ENCODE measurements around the gene DDX10.

The DDX10 gene

GRCh38 chr11:108934289-108934688 lies 269.4 kb downstream of the DDX10 start:
- H3K4me1 ChIP-seq = no peaks in the 10 kb centered on the region
- no peaks in the 10 kb centered on the region for H3K27me3 ChIP-seq
- no peak for TF ChIP-seq CTCF (IDR thresholded peaks at IDR 0.05)
- H3K36me3 ChIP-seq = peaks cover 0 to 1% (median 0%) of the 10 kb centered on the region in 3 donors
- intact Hi-C loops (cut with DNase I; ENCODE audit: low total_unique reads) = no loop called here
- H3K27ac ChIP-seq = no peak overlapping the region
- no peak overlapping the region for H3K4me3 ChIP-seq
- H3K9me3 ChIP-seq = no peaks in the 10 kb centered on the region
- DNase-seq = no peak

GRCh38 chr11:108934696-108935095 lies 269.8 kb downstream of the DDX10 start:
- intact Hi-C loops (cut with DNase I; ENCODE audit: low total_unique reads) = no loop called here

GRCh38 chr11:108937746-108938145 lies 272.9 kb downstream of the DDX10 start:
- no peak overlapping the region for H3K27ac ChIP-seq
- DNase-seq = no peak
- H3K4me1 ChIP-seq = no peaks in the 10 kb centered on the region
- H3K36me3 ChIP-seq = peaks cover 21 to 30% (median 26%) of the 10 kb centered on the region in 3 donors
- no peak for TF ChIP-seq CTCF (IDR thresholded peaks at IDR 0.05)
- no peak overlapping the region for H3K4me3 ChIP-seq
- intact Hi-C loops (cut with DNase I; ENCODE audit: low total_unique reads) = no loop called here
- no peaks in the 10 kb centered on the region for H3K9me3 ChIP-seq
- H3K27me3 ChIP-seq = no peaks in the 10 kb centered on the region

More at GRCh38 chr11:108934696-108935095, 269.8 kb downstream of the DDX10 start:
- Histone ChIP-seq H3K36me3 (peaks cover 0 to 5% (median 0%) of the 10 kb centered on the region in 3 donors), H3K27ac (no peak overlapping the region), H3K4me1 (no peaks in the 10 kb centered on the region), H3K9me3 (no peaks in the 10 kb centered on the region), H3K4me3 (no peak overlapping the region), H3K27me3 (no peaks in the 10 kb centered on the region)
- TF ChIP-seq CTCF (IDR thresholded peaks at IDR 0.05) = no peak
- no peak for DNase-seq

GRCh38 chr11:108938604-108939003 lies 273.7 kb downstream of the DDX10 start:
- Histone ChIP-seq H3K27me3 (no peaks in the 10 kb centered on the region), H3K9me3 (no peaks in the 10 kb centered on the region), H3K4me1 (no peaks in the 10 kb centered on the region), H3K36me3 (peaks cover 21 to 32% (median 30%) of the 10 kb centered on the region in 3 donors), H3K27ac (no peak overlapping the region), H3K4me3 (no peak overlapping the region)
- no peak for DNase-seq
- TF ChIP-seq CTCF (IDR thresholded peaks at IDR 0.05) = no peak
- intact Hi-C loops (cut with DNase I; ENCODE audit: low total_unique reads) = no loop called here

- Histone ChIP-seq H3K27me3 (no peaks in the 10 kb centered on the region), H3K4me1 (no peaks in the 10 kb centered on the region), H3K27ac (no peak overlapping the region), H3K9me3 (no peaks in the 10 kb centered on the region), H3K4me3 (no peak overlapping the region), H3K36me3 (peaks cover 21 to 37% (median 30%) of the 10 kb centered on the region in 3 donors)
- DNase-seq = no peak
- intact Hi-C loops (cut with DNase I; ENCODE audit: low total_unique reads) = no loop called here
- no peak for TF ChIP-seq CTCF (IDR thresholded peaks at IDR 0.05)
Observed at GRCh38 chr11:108939135-108939534, 274.3 kb downstream of the DDX10 start.

- H3K4me1 ChIP-seq = no peaks in the 10 kb centered on the region
- peaks cover 0 to 12% (median 0%) of the 10 kb centered on the region in 3 donors for H3K9me3 ChIP-seq
- intact Hi-C loops (cut with DNase I; ENCODE audit: low total_unique reads) = no loop called here
- DNase-seq = no peak
- no peaks in the 10 kb centered on the region for H3K27me3 ChIP-seq
- no peak overlapping the region for H3K27ac ChIP-seq
- TF ChIP-seq CTCF (IDR thresholded peaks at IDR 0.05) = no peak
- H3K4me3 ChIP-seq = no peak overlapping the region
- H3K36me3 ChIP-seq = peaks cover 21 to 42% (median 30%) of the 10 kb centered on the region in 3 donors
Observed at GRCh38 chr11:108943853-108944252, 279.0 kb downstream of the DDX10 start.
